Type B pancreatic cell (in vitro differentiated cells): Measurements from ENCODE around the gene FARP2. TPM values are rescaled to one million over a fixed set of nuclear protein-coding genes. Genes with fewer than 3 reads are reported as not detected.
"Not testable (repeated sequence)": the region's sequence is repeated elsewhere in the genome, so short reads cannot be mapped to it uniquely, and the experiment has no call there.

Experiments used
- DNase-seq: peaks from one replicate; pipeline ENCODE4 v3.0.0; 2021; ENCODE audit warnings: mixed read lengths; ENCODE audit not compliant: unreplicated experiment; ENCODE audit errors: extremely low spot score
- H3K27ac Mint-ChIP-seq: 2 replicates; pipeline ENCODE4 v1.8.0; 2021; ENCODE audit warnings: mild to moderate bottlenecking, mixed read lengths
- H3K27me3 Mint-ChIP-seq: 2 replicates; pipeline ENCODE4 v1.8.0; 2021; ENCODE audit warnings: mixed read lengths
- H3K36me3 Mint-ChIP-seq: 2 replicates; pipeline ENCODE4 v1.8.0; 2021; ENCODE audit warnings: mixed read lengths
- H3K4me1 Mint-ChIP-seq: one replicate; pipeline ENCODE4 v1.8.0; 2021; ENCODE audit warnings: mixed read lengths; ENCODE audit not compliant: unreplicated experiment
- H3K4me3 Mint-ChIP-seq: 2 replicates; pipeline ENCODE4 v1.8.0; 2021; ENCODE audit warnings: mild to moderate bottlenecking, mixed read lengths
- H3K9me3 Mint-ChIP-seq: 2 replicates; pipeline ENCODE4 v1.8.0; 2021; ENCODE audit warnings: mixed read lengths
- CTCF ChIP-seq: fragments of 200-600 bp; sonication (generic); conservative IDR thresholded peaks from 2 replicates; pipeline ENCODE4 v1.5.0; 2021; ENCODE audit warnings: antibody characterized with exemption, mild to moderate bottlenecking
- total RNA-seq: library from RNA; stranded (reverse); gene quantifications from 2 replicates; pipeline ENCODE4 v1.2.1, GENCODE V29; 2021; ENCODE audit warnings: low replicate concordance

FARP2 gene
- total RNA-seq, 1 donor from 2014 or later: 62.5 TPM

GRCh38 chr2:241451840-241452506, 95.9 kb downstream of the FARP2 start:
- no peaks in the 10 kb centered on the region for H3K4me1 Mint-ChIP-seq
- no peaks in the 10 kb centered on the region for H3K9me3 Mint-ChIP-seq
- H3K27me3 Mint-ChIP-seq: no peaks in the 10 kb centered on the region
- peaks cover 4% of the 10 kb centered on the region for H3K36me3 Mint-ChIP-seq
- no peak overlapping the region for H3K27ac Mint-ChIP-seq
- H3K4me3 Mint-ChIP-seq: no peak overlapping the region
- no peak for DNase-seq
- TF ChIP-seq CTCF: no peak

GRCh38 chr2:241453919-241454318, 97.8 kb downstream of the FARP2 start:
- not testable (repeated sequence) for H3K36me3 Mint-ChIP-seq, H3K27ac Mint-ChIP-seq, H3K4me3 Mint-ChIP-seq, DNase-seq, H3K4me1 Mint-ChIP-seq, H3K27me3 Mint-ChIP-seq, H3K9me3 Mint-ChIP-seq

- Mint-ChIP-seq H3K36me3 (no peaks in the 10 kb centered on the region), H3K27ac (no peak overlapping the region), H3K27me3 (no peaks in the 10 kb centered on the region), H3K9me3 (no peaks in the 10 kb centered on the region), H3K4me3 (no peak overlapping the region), H3K4me1 (no peaks in the 10 kb centered on the region)
- TF ChIP-seq CTCF: no peak
- no peak for DNase-seq
Observed at GRCh38 chr2:241454837-241455485, 98.9 kb downstream of the FARP2 start.

- no peak for DNase-seq
- Mint-ChIP-seq H3K9me3 (no peaks in the 10 kb centered on the region), H3K4me1 (no peaks in the 10 kb centered on the region), H3K4me3 (no peak overlapping the region), H3K36me3 (no peaks in the 10 kb centered on the region), H3K27ac (no peak overlapping the region), H3K27me3 (no peaks in the 10 kb centered on the region)
- no peak for TF ChIP-seq CTCF
Observed at GRCh38 chr2:241456546-241456945, 100.5 kb downstream of the FARP2 start.

GRCh38 chr2:241458687-241459086, 102.6 kb downstream of the FARP2 start:
- DNase-seq: no peak
- Mint-ChIP-seq H3K27me3 (no peaks in the 10 kb centered on the region), H3K4me3 (no peak overlapping the region), H3K9me3 (no peaks in the 10 kb centered on the region), H3K4me1 (no peaks in the 10 kb centered on the region), H3K27ac (no peak overlapping the region), H3K36me3 (no peaks in the 10 kb centered on the region)
- TF ChIP-seq CTCF: no peak

- Mint-ChIP-seq H3K4me1 (no peaks in the 10 kb centered on the region), H3K27me3 (no peaks in the 10 kb centered on the region), H3K27ac (no peak overlapping the region), H3K4me3 (no peak overlapping the region), H3K9me3 (no peaks in the 10 kb centered on the region), H3K36me3 (no peaks in the 10 kb centered on the region)
- TF ChIP-seq CTCF: no peak
- DNase-seq: no peak
Observed at GRCh38 chr2:241459520-241459919, 103.4 kb downstream of the FARP2 start.
